Anterior cingulate cortex (tissue), 58 donors: ENCODE data around the gene CDK5RAP2.

ENCODE experiments used
- DNase-seq, 58 donors: peaks; one replicate each; lab custom pipeline; 2025; lab: John Stamatoyannopoulos, UW

CDK5RAP2 gene

DNA sequence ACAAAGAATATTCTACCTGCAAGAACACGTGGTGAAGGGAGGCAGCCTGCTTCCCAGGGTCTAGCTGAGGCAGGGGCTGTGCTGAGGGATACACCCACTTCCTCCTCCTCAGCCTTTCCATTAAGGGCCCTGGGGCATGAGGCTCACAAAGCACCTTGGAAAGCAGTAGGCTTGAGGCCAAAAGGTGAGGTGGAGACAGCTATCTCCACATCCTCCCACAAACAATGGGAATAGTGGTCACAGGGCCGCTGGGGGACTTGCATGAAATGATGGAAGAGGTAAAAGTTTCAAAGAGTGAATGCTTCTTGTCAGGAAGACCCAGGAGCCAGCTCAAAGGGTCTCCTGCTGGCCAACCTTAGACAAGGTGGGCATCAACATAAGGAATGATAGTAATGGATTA, 207.9 kb downstream of the CDK5RAP2 start:
- DNase-seq, result no peak

DNA sequence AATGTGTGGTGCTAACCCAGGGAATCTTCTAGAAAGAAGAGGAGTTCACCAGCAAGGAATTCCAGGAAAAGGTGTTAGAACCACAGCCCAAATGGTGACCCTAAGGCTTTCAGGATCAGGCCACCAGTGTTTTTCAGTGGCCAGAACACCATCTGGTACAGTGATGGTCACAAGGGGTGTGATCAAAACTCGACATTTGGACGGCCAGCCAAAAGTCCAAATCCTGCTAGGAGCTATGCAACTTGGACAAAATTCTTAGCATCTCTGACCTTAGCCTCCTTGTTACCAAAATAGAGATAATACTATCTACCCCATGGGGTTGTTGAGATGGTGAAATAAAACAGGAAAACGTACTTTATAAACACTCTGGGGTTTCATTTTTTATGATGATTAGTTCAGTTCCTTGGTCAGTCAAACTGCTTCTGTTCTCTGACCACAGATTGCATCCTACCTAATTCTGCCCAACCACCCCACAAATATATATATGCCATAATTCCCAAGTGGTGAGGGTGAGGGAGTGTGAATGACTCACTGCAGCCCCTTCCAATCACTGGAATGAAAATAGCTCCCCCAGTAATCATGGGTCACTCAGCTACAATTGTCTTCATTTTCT, 210.3 kb downstream of the CDK5RAP2 start:
- DNase-seq, result no peak

GRCh38 chr9:120368799-120369198, 211.2 kb downstream of the CDK5RAP2 start:
- DNase-seq, result no peak

DNA sequence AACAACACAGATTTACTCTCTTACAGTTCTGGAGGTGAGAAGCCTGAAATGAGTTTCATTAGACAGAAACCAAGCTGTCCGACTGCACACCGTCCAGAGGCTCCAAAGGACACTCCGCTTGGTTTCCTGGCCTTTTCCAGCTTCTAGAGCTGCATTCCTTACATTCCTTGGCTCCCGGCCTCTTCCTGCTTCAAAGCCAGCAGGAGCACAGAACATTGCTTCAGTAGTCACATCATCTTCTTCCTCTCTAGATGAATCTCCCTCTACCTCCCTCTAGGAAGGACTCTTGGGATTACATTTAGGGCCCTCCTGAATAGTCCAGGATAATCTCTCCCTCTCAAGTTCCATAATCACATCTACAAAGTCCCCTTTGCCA, 213.3 kb downstream of the CDK5RAP2 start:
- no peak for DNase-seq

DNA sequence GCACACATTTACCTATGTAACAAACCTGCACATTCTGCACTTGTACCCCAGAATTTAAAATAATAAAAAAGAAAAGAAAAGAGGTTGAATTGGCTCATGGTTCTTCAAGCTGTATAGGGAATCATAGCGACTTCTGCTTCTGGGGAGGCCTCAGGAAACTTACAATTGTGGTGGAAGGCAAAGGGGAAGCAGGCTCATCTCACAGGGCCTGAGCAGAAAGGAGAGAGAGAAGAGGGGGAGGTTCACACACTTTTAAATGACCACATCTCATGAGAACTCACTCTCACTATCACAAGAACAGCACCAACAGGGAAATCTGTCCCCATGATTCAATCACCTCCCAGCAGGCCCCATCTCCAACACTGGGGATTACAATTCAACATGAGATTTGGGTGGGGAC, 214.6 kb downstream of the CDK5RAP2 start:
- DNase-seq, result no peak

DNA sequence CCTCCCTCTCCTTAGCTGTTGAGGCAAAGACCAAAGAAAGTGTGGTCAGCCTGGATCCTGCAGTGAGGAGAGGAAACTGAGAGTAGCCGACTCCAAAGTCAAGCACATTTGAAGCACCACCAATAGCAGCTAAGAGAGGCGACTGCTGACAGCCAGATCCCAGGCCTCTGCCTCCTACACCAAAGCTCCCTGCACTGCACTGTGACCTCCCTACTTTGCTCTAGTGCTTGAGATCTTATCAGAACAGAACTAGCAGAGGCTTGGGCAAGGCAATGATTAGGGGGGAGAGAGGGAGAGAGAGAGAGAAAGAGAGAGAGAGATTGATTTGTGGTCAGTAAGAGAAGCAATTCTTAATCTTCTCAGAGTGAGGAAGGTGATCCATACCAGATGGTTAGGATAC, 216.3 kb downstream of the CDK5RAP2 start:
- no peak for DNase-seq

- no peak for DNase-seq
Observed at GRCh38 chr9:120362446-120362845, 217.5 kb downstream of the CDK5RAP2 start.

GRCh38 chr9:120361551-120361950, 218.4 kb downstream of the CDK5RAP2 start:
- DNase-seq, result no peak

GRCh38 chr9:120360510-120360909, 219.5 kb downstream of the CDK5RAP2 start:
- no peak for DNase-seq

DNA sequence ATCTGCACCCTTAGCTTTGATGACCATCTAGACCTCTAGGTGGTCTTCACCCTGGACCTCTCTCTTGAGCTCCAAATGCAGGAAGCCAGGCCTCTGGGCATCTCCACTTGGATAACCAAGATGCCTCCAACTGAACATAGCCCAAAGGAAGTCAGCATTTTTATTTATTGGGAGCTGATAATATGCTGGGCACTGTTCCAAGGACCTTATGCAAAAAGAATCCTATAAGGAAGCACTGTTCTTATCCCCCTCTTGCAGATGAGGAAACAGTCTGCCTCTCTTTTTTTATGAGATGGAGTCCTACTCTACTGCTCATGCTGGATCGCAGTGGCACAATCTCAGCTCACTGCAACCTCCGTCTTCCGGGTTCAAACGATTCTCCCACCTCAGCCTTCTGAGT, 219.9 kb downstream of the CDK5RAP2 start:
- no peak for DNase-seq

DNA sequence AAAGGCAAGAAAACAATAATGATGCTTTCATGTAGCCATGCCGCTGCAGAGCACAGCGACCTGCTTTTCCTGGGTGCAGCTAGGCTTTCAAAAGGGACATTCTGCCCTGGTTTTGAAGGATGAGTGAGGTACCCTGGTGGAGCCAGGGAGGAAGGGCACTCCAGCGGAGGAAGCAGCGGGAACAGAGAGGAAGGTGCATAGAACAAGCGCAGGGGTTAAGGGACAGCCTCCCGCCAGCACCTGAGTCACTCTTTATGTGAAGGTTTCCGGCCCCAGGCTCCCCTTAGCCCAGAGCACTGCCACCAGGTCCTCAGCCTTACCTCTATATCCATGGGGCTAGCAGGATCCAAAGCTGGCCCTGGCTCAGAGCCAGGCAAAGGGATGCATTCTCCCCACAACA, 221.1 kb downstream of the CDK5RAP2 start:
- DNase-seq, result no peak

DNA sequence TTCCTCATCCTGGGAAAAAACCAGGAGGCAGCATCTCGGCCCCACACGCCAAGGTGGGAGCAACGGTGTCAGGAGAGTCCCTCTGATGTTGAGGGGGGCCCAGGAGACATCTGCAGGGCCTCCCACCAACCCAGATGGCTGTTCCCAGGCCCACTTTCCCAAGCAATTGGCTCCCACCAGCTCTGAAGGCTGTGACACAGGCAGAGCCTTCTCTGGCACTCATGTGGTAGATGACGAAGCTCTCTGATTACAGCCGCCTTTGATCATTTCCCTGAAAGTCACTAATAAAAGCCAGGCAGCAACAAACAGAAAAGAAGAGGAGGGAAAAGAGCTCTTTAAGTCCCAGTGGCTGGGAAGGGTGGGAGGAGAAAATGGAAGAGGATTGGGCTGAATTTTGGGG, 226.5 kb downstream of the CDK5RAP2 start:
- no peak for DNase-seq

- DNase-seq, result no peak
Observed at GRCh38 chr9:120351106-120351505, 228.9 kb downstream of the CDK5RAP2 start.

DNA sequence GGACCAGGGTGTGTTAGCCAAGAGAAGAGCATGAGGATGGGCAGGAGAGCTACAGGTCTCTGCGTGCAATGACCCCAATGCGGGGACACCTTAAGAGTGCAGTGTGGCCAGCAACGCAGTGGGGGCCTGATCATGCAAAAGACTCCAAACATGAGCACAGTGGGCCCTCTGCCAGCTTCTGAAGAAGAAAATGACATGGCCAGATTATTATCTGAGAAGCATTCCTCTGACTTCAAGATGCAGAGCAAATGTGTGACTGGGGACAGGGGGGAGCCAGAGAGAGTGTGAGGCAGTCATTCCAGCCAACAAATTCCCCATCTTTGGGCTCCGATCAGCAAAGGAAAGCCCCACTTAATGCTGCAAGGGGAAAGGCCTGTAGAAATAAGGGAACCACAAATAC, 229.4 kb downstream of the CDK5RAP2 start:
- DNase-seq, result no peak

DNA sequence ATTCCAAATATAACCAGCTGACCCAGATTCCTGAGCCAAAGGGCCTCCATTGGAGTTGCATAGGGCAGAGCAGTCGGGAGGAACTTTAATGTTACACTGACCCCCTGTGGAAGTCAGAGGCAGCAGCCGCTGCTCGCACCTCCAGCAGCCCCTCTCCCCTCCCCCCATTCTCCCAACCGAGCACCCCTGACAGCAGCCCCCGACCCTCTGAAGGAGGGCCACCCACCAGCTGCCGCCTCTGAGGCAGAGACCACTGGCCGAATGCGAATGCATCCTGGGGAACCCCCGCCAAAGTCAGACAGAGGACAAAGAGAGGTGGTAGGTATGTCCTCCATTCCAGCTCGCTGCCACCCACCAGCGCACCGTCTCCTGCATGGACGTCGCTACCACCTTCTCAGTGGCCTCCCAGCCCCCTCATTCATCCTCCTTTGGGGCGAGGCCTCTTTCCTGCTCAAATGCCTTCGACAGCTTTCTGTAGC, 231.0 kb downstream of the CDK5RAP2 start:
- peak in 43 of 58 donors; percentile 3 to 60 (median 18) for DNase-seq

DNA sequence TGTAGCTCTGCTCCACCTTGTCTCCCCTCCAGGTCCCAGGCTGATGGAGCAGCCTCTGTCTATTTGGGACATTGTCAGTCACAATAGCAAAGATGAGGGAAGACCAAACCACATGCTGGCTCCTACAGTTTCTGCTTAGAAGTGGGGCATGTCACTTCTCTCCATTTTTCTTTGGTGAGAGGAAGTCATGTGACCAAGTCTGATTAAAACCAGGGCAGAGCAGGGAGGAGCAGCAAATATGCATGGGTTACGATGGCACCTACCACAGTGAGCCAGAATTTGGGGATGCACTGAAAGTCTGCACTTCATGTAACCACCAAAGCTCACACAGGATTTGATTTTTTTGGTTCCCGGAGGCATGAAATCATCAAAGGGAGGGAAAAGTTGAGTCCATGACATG, 234.6 kb downstream of the CDK5RAP2 start:
- no peak for DNase-seq

GRCh38 chr9:120344230-120344629, 235.7 kb downstream of the CDK5RAP2 start:
- DNase-seq, result no peak

- DNase-seq, result no peak
Observed at GRCh38 chr9:120343416-120343815, 236.6 kb downstream of the CDK5RAP2 start.
